ENCODE data around the gene FMN1.

Gene FMN1

GRCh38 chr15:32840507-32841245 lies 353.8 kb downstream of the FMN1 start:
- Histone ChIP-seq H3K4me3 (ENCODE audit: low read depth, low read length) (no peak overlapping the region), H3K9me3 (ENCODE audit: control insufficient read depth, insufficient read depth, low read length) (no peaks in the 10 kb centered on the region), H3K36me3 (ENCODE audit: control insufficient read depth, insufficient read depth, low read length) (no peaks in the 10 kb centered on the region), H3K27ac (ENCODE audit: low read depth, low read length) (no peak overlapping the region), H3K9ac (ENCODE audit: low read depth, low read length) (no peak overlapping the region), H3K4me1 (ENCODE audit: control insufficient read depth, insufficient read depth, low read length) (peaks cover 5% of the 10 kb centered on the region; the same call in 1 of the 2 replicates), H3K27me3 (ENCODE audit: control insufficient read depth, insufficient read depth, low read length) (no peaks in the 10 kb centered on the region)

GRCh38 chr15:32838820-32839219 lies 355.7 kb downstream of the FMN1 start:
- Histone ChIP-seq H3K4me1 (ENCODE audit: control insufficient read depth, insufficient read depth, low read length) (peaks cover 5% of the 10 kb centered on the region; the same call in 1 of the 2 replicates), H3K4me3 (ENCODE audit: low read depth, low read length) (no peak overlapping the region), H3K27me3 (ENCODE audit: control insufficient read depth, insufficient read depth, low read length) (no peaks in the 10 kb centered on the region), H3K9me3 (ENCODE audit: control insufficient read depth, insufficient read depth, low read length) (no peaks in the 10 kb centered on the region), H3K36me3 (ENCODE audit: control insufficient read depth, insufficient read depth, low read length) (no peaks in the 10 kb centered on the region), H3K27ac (ENCODE audit: low read depth, low read length) (no peak overlapping the region), H3K9ac (ENCODE audit: low read depth, low read length) (no peak overlapping the region)

- H3K27me3 ChIP-seq (ENCODE audit: control insufficient read depth, insufficient read depth, low read length): no peaks in the 10 kb centered on the region
- peaks cover 5% of the 10 kb centered on the region; the same call in 1 of the 2 replicates for H3K4me1 ChIP-seq (ENCODE audit: control insufficient read depth, insufficient read depth, low read length)
- no peak overlapping the region for H3K9ac ChIP-seq (ENCODE audit: low read depth, low read length)
- no peaks in the 10 kb centered on the region for H3K9me3 ChIP-seq (ENCODE audit: control insufficient read depth, insufficient read depth, low read length)
- H3K4me3 ChIP-seq (ENCODE audit: low read depth, low read length): no peak overlapping the region
- no peaks in the 10 kb centered on the region for H3K36me3 ChIP-seq (ENCODE audit: control insufficient read depth, insufficient read depth, low read length)
- no peak overlapping the region for H3K27ac ChIP-seq (ENCODE audit: low read depth, low read length)
These were observed 356.2 kb downstream of the FMN1 start for GRCh38 chr15:32838338-32838737.

- Histone ChIP-seq H3K27me3 (ENCODE audit: control insufficient read depth, insufficient read depth, low read length) (no peaks in the 10 kb centered on the region), H3K27ac (ENCODE audit: low read depth, low read length) (no peak overlapping the region), H3K4me1 (ENCODE audit: control insufficient read depth, insufficient read depth, low read length) (peaks cover 5% of the 10 kb centered on the region; the same call in 1 of the 2 replicates), H3K4me3 (ENCODE audit: low read depth, low read length) (no peak overlapping the region), H3K9me3 (ENCODE audit: control insufficient read depth, insufficient read depth, low read length) (no peaks in the 10 kb centered on the region), H3K9ac (ENCODE audit: low read depth, low read length) (no peak overlapping the region), H3K36me3 (ENCODE audit: control insufficient read depth, insufficient read depth, low read length) (no peaks in the 10 kb centered on the region)
These were observed 356.6 kb downstream of the FMN1 start for GRCh38 chr15:32837935-32838334.

DNA sequence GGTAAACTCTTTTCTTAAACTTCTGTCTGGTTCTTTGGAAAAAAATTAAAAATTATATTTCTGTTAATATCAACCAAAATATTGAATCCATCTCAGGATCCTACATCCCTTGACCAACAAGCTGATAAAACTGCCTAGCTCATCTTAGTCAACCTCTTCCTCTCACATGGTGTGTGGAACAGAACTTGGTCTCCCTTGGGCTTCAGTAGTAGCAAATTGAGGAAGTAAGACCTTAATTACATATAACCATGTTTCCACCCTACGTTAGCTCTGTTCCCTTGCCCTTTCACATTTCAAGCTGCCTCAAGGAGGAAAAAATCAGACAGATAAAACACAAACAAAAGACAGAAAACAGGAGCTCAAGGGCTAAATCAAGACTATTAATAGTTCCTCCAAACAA lies 360.4 kb downstream of the FMN1 start:
- Histone ChIP-seq H3K9ac (ENCODE audit: low read depth, low read length) (no peak overlapping the region), H3K4me3 (ENCODE audit: low read depth, low read length) (no peak overlapping the region), H3K9me3 (ENCODE audit: control insufficient read depth, insufficient read depth, low read length) (no peaks in the 10 kb centered on the region), H3K36me3 (ENCODE audit: control insufficient read depth, insufficient read depth, low read length) (no peaks in the 10 kb centered on the region), H3K4me1 (ENCODE audit: control insufficient read depth, insufficient read depth, low read length) (peaks cover under 1% of the 10 kb centered on the region; the same call in 1 of the 2 replicates), H3K27me3 (ENCODE audit: control insufficient read depth, insufficient read depth, low read length) (no peaks in the 10 kb centered on the region), H3K27ac (ENCODE audit: low read depth, low read length) (no peak overlapping the region)

DNA sequence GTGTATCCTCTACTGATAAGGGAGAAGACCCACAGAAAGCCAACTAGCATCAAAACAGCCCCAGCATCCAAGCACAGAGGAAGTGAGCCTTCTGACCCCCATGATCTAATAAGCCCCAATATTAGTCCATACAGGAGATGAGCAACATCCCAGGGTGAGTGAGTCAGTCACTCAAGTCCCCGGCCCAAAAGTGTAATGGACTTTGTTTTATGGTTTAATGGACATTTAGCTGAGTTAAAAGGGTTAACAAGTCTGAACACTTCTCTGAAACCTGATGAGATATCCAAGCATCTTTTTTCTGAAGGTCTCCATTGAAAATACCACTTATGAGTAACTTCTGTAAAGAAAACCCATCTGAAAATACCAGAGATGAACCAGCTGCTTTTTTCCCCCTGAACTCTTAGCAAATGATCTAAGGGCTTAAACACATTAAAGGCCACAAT lies 361.1 kb downstream of the FMN1 start:
- Histone ChIP-seq H3K27ac (ENCODE audit: low read depth, low read length) (no peak overlapping the region), H3K9me3 (ENCODE audit: control insufficient read depth, insufficient read depth, low read length) (no peaks in the 10 kb centered on the region), H3K27me3 (ENCODE audit: control insufficient read depth, insufficient read depth, low read length) (no peaks in the 10 kb centered on the region), H3K9ac (ENCODE audit: low read depth, low read length) (no peak overlapping the region), H3K36me3 (ENCODE audit: control insufficient read depth, insufficient read depth, low read length) (no peaks in the 10 kb centered on the region), H3K4me3 (ENCODE audit: low read depth, low read length) (no peak overlapping the region), H3K4me1 (ENCODE audit: control insufficient read depth, insufficient read depth, low read length) (no peaks in the 10 kb centered on the region)

- Histone ChIP-seq H3K4me1 (ENCODE audit: control insufficient read depth, insufficient read depth, low read length) (no peaks in the 10 kb centered on the region), H3K27me3 (ENCODE audit: control insufficient read depth, insufficient read depth, low read length) (no peaks in the 10 kb centered on the region), H3K27ac (ENCODE audit: low read depth, low read length) (no peak overlapping the region), H3K4me3 (ENCODE audit: low read depth, low read length) (no peak overlapping the region), H3K9ac (ENCODE audit: low read depth, low read length) (no peak overlapping the region), H3K36me3 (ENCODE audit: control insufficient read depth, insufficient read depth, low read length) (no peaks in the 10 kb centered on the region), H3K9me3 (ENCODE audit: control insufficient read depth, insufficient read depth, low read length) (no peaks in the 10 kb centered on the region)
These were observed 363.0 kb downstream of the FMN1 start for GRCh38 chr15:32831485-32831884.

GRCh38 chr15:32830241-32830640 lies 364.3 kb downstream of the FMN1 start:
- Histone ChIP-seq H3K9ac (ENCODE audit: low read depth, low read length) (no peak overlapping the region), H3K9me3 (ENCODE audit: control insufficient read depth, insufficient read depth, low read length) (no peaks in the 10 kb centered on the region), H3K27ac (ENCODE audit: low read depth, low read length) (no peak overlapping the region), H3K27me3 (ENCODE audit: control insufficient read depth, insufficient read depth, low read length) (no peaks in the 10 kb centered on the region), H3K4me3 (ENCODE audit: low read depth, low read length) (no peak overlapping the region), H3K36me3 (ENCODE audit: control insufficient read depth, insufficient read depth, low read length) (no peaks in the 10 kb centered on the region), H3K4me1 (ENCODE audit: control insufficient read depth, insufficient read depth, low read length) (no peaks in the 10 kb centered on the region)

DNA sequence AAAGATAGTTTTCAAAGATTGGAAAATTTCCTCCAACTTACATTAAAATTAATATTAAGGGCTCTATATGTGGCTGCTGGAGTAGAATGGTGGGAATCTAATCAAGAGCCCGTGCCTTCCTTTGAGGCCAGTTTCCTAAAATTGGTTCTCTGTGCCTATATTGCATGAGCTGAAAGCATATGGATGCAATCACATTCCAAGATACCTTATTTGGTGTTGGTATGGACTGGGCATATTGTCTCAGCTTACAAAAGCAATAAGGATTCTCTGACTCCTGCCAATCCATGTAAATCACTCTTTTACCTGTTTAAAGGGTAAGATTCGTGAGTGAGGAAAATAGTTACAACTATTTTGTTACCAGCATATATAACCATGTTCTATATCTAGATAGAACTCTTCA lies 365.1 kb downstream of the FMN1 start:
- no peaks in the 10 kb centered on the region for H3K27me3 ChIP-seq (ENCODE audit: control insufficient read depth, insufficient read depth, low read length)
- no peak overlapping the region for H3K9ac ChIP-seq (ENCODE audit: low read depth, low read length)
- no peaks in the 10 kb centered on the region for H3K9me3 ChIP-seq (ENCODE audit: control insufficient read depth, insufficient read depth, low read length)
- H3K36me3 ChIP-seq (ENCODE audit: control insufficient read depth, insufficient read depth, low read length): no peaks in the 10 kb centered on the region
- no peak overlapping the region for H3K4me3 ChIP-seq (ENCODE audit: low read depth, low read length)
- no peak overlapping the region for H3K27ac ChIP-seq (ENCODE audit: low read depth, low read length)
- H3K4me1 ChIP-seq (ENCODE audit: control insufficient read depth, insufficient read depth, low read length): no peaks in the 10 kb centered on the region

- Histone ChIP-seq H3K4me1 (ENCODE audit: control insufficient read depth, insufficient read depth, low read length) (no peaks in the 10 kb centered on the region), H3K27ac (ENCODE audit: low read depth, low read length) (no peak overlapping the region), H3K9ac (ENCODE audit: low read depth, low read length) (no peak overlapping the region), H3K9me3 (ENCODE audit: control insufficient read depth, insufficient read depth, low read length) (no peaks in the 10 kb centered on the region), H3K27me3 (ENCODE audit: control insufficient read depth, insufficient read depth, low read length) (no peaks in the 10 kb centered on the region), H3K36me3 (ENCODE audit: control insufficient read depth, insufficient read depth, low read length) (no peaks in the 10 kb centered on the region), H3K4me3 (ENCODE audit: low read depth, low read length) (no peak overlapping the region)
These were observed 365.9 kb downstream of the FMN1 start for GRCh38 chr15:32828507-32829186.

DNA sequence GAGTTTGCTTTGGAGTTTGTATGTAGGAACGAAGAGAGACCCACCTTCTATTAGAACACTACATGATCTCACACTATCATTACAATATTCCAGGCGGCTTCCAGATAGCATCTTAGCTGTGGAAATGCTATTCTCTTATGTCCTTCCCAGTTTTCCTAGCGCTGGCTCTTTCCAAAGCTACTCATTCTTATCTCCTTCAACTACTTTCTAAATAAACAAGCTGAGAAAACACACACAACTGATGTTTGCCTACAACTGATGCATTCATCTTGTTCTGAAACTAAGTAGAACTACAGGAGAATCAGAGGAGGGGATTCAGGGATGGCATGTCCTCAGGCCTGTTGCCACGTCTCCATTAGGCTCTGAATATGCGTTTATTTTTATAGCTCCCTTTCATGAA lies 367.8 kb downstream of the FMN1 start:
- no peaks in the 10 kb centered on the region for H3K27me3 ChIP-seq (ENCODE audit: control insufficient read depth, insufficient read depth, low read length)
- no peak overlapping the region for H3K9ac ChIP-seq (ENCODE audit: low read depth, low read length)
- H3K4me3 ChIP-seq (ENCODE audit: low read depth, low read length): no peak overlapping the region
- no peaks in the 10 kb centered on the region for H3K36me3 ChIP-seq (ENCODE audit: control insufficient read depth, insufficient read depth, low read length)
- no peak overlapping the region for H3K27ac ChIP-seq (ENCODE audit: low read depth, low read length)
- H3K9me3 ChIP-seq (ENCODE audit: control insufficient read depth, insufficient read depth, low read length): no peaks in the 10 kb centered on the region
- no peaks in the 10 kb centered on the region for H3K4me1 ChIP-seq (ENCODE audit: control insufficient read depth, insufficient read depth, low read length)

All from HUES48 (cell line).